H4 (cell line): Measurements from ENCODE around the gene SCRN1. TPM values are rescaled to one million over a fixed set of nuclear protein-coding genes. Genes with fewer than 3 reads are reported as not detected.
"Not testable (repeated sequence)": the region's sequence is repeated elsewhere in the genome, so short reads cannot be mapped to it uniquely, and the experiment has no call there.

Experiments used
- DNase-seq: peaks from one replicate; pipeline ENCODE4 v3.0.0-alpha.2; 2015; ENCODE audit warnings: low spot score
- total RNA-seq: library from RNA; depleted of rRNA; stranded (reverse); fragments of >200 nt; shearing (Covaris generic); gene quantifications from 2 replicates; pipeline ENCODE4 v1.2.3, GENCODE V29; 2014; rRNA removed

The SCRN1 gene
- total RNA-seq, 1 experiment from 2014 or later = 128 TPM

DNA sequence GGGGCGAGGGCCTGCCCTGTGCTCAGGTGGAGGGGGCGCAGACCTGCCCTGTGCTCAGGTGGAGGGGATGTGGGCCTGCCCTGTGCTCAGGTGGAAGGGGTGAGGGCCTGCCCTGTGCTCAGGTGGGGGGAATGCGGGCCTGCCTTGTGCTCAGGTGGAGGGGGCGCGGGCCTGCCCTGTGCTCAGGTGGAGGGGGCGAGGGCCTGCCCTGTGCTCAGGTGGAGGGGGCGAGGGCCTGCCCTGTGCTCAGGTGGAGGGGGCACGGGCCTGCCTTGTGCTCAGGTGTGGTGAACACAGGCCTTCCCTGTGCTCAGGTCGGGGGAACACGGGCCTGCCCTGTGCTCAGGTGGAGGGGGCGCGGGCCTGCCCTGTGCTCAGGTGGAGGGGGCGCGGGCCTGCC is 98.8 kb downstream of the SCRN1 start:
- not testable (repeated sequence) for DNase-seq

DNA sequence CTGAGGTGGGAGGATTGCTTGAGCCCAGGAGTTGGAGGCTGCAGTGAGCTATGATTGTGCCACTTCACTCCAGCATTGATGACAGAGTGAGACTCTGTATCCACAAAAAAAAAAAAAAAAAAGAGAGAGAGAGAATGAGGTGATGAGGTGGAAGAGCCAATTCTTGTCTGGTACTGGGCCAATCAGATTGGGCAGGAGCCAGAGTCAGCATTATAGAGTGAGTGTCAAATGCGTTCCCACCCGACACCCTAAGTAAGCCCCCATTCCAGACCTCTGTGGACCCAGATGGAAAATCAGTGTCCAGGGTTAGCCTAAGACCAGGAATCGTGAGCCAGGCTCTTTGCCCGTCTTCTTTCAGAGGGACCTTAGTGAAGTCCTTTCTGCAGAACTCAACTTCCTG is 99.3 kb downstream of the SCRN1 start:
- DNase-seq = no peak

DNA sequence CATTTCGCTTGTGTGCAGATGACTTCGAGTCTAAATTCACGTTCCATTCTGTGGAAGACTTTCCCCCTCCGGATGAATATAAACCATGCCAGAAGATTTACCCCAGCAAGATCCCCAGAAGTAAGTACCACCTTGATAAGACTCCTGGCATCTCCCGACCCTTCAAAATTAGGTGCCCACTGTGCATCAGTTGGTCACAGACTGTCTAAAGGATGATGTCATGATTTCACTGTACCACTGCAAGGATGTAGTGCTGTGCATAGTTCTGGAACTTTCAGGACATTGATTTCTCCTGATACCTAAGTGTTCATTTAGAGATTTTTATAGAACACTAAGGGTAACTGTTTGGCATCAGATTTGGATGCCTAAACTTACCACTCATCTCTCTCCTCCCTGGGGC is 100.3 kb downstream of the SCRN1 start:
- DNase-seq = no peak

- no peak for DNase-seq
Observed at GRCh38 chr7:29888006-29888405, 101.6 kb downstream of the SCRN1 start.

- DNase-seq = no peak
Observed at GRCh38 chr7:29886827-29887226, 102.8 kb downstream of the SCRN1 start.

DNA sequence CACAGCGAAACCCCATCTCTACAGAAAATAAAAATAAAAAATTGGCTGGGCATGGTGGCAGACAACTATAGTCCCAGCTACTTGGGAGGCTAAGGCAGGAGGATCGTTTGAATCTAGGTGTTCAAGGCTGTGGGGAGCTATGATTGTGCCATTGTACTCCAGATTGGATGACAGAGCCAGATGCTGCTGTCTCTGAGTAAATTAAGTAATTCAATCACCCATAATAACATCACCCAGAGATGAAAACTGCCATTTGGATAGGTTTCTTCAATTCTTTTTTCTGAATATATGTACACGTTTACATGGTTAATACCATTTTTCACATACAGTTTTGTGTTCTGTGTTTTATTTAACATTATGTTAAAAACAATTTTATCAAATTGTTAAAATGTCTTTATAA is 104.0 kb downstream of the SCRN1 start:
- DNase-seq = no peak

DNA sequence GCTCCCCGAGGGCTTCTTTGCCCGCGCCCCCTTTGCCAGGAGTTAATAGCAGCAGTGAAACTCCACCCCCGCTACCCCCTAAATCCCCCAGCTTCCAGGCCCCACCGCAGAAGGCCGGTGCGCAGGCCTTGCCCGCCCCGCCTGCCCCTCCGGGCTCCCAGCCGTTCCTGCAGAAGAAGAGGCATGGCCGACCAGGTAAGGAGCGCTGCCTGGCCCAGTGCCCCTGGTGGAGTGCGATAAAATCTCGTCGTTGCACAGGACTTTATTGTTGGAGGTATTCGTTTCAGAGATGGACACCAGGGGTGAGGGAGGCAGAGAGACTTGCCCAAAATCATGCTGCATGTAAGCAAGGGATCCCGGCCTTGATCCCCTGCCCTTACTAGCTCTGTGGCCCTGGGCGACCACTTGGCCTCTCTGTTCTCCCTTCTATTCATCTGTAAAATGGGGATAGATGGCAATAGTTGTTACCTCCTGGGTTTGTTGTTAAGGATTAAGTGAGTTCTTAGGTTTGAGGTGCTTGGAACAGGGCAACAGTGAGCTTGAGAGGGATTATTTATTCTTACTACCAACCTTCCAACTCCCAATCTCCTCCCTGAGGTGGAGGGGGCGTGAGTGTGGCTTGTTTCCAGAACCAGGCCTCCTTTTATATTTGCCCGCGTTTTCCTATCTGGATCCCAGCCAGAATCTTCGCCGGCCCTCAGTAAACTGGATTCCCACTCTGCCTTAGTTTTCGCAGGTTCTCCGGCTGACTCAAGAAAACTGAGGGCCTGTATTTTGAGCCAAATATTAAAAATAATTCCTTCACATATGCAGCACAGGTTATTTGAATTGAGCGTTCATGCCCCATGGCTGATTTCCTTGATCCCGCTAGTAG is 105.0 kb downstream of the SCRN1 start:
- no peak for DNase-seq

DNA sequence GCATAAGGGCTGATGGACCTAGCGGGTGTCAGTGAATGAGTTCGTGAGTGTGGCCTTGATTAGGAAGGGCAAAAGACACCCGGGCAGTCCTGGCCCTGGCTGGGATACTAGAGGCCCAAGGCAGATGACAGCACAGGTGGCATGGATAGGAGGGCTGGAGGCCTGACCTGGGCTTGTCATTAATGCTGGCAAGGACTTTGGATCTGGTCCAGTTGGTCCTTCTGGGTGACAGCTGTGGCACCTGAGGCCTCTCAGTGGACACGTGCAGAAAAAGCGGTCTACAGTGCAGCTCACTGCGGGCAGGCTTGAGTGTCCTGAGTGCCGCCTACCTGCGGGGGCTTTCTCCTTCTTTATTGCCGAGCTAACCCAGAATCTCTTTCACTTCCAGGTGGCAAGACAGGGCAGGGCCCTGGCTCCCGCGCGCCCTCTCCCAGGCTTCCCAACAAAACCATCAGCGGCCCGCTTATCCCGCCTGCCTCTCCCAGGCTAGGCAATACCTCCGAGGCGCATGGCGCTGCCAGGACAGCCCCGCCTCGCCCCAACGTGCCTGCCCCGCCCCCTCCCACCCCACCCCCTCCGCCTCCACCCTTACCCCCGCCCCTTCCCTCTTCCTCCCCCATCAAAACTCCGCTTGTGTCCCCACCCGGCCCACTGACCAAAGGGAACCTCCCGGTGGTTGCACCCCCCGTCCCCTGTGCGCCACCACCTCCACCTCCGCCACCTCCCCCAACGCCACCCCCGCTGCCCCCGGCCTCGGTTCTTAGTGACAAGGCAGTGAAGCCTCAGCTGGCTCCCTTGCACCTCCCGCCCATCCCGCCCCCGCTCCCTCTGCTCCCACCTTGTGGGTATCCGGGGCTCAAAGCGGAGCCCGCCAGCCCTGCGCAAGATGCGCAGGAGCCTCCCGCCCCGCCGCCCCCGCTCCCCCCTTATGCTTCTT is 105.9 kb downstream of the SCRN1 start:
- DNase-seq = no peak

DNA sequence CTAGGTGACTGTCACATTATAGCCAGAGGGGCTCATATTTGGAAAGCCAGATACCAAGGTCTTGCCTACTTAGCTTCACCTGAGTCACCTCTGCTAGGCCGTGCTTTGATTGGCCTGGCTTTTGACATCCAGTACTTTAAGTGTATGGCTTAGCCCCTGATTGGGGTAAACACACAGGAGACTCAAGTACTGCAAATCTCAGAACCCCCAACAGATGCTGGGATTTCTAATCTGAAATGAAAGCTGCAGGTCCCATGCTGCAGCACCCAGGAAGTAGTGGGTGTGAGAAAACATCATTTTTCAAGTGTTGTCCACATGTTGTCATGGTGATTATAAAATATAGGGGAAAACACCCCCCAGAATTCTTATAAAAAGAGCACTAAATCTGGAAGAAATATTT is 107.1 kb downstream of the SCRN1 start:
- DNase-seq = no peak

DNA sequence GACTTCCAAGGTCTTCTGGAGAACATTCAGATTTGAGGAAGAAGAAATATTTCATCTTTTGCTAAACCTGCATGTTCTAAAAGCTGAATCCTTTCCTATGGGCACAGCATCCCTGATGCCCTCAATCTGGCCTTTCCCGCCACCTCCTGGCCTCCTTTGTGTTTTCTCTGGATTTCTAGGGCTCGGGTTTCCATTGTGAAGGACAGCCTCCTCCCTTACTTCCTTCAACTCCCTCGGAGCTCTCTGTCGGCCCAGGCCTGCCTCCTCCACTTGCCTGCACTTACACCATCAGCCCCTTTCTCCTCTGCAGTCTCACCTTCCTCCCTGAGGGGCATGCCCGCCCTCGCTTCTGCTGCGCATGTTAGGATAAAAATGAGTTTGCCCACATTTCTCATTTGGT is 107.9 kb downstream of the SCRN1 start:
- no peak for DNase-seq

DNA sequence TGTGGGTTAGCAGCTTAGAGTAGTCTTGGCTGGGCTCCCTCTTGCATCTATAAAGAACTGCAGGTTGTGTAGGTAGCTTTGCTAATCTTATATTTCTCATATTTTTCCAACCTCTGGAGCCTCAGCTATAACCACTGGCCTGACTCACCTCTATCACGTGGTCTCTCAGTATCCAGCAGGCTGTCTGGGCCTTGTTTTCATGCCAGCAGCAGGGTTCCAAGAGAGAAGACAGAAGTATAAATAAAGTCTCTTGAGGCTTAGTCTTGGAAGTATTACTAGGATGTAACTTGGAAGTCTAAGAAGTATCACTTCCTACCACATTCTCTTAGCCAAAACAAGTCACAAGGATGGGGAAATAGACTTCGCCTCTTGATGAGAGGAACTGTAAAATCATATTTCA is 110.0 kb downstream of the SCRN1 start:
- peak; percentile 47 for DNase-seq

- peak; percentile 43 for DNase-seq
Observed at GRCh38 chr7:29878081-29878688, 111.4 kb downstream of the SCRN1 start.

- no peak for DNase-seq
Observed at GRCh38 chr7:29877196-29877595, 112.4 kb downstream of the SCRN1 start.

DNA sequence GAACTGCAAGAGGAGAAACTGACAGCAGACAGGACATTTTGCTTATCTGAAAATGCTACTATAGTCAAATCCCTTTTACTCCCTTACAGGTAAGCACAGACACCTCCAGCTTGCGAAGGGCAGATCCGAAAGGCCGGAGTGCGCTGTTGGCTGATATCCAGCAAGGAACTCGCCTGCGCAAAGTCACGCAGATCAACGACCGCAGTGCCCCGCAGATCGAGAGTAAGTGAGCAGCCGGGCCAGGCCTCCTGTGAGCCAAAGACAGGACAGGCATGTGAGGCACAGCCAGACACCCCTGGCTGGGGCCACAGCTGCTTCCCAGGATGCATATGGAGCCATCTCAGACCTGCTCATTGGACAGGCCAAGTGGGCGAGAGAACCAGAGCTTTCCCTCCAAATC is 113.9 kb downstream of the SCRN1 start:
- no peak for DNase-seq

- DNase-seq = no peak
Observed at GRCh38 chr7:29873644-29874294, 115.8 kb downstream of the SCRN1 start.

GRCh38 chr7:29871787-29872398 is 117.7 kb downstream of the SCRN1 start:
- no peak for DNase-seq

Other genes starting within 250 kb of the SCRN1 start
- not detected in 2 replicates for gene WIPF3, start 183.3 kb downstream of the SCRN1 start, total RNA-seq
- 41.0 and 73.1 TPM in 2 replicates for gene FKBP14, start 36.9 kb upstream of the SCRN1 start, total RNA-seq
- gene PLEKHA8, start 38.6 kb upstream of the SCRN1 start, total RNA-seq = 16.7 and 23.3 TPM in 2 replicates
- gene MTURN, start 145.2 kb upstream of the SCRN1 start, total RNA-seq = 4.8 and 5.9 TPM in 2 replicates